KMS-11 (cell line): Measurements from ENCODE around the gene NOP56.
"Not testable (repeated sequence)": the region's sequence is repeated elsewhere in the genome, so short reads cannot be mapped to it uniquely, and the experiment has no call there.

Experiments
- H2AFZ ChIP-seq: fragments of 200-600 bp; sonication (generic); 2 replicates; pipeline ENCODE4 v1.6.1; 2016; ENCODE audit warnings: antibody characterized with exemption, mixed run types, low read depth
- H3K27ac ChIP-seq: fragments of 200-600 bp; sonication (generic); 2 replicates; pipeline ENCODE4 v1.6.1; 2016; ENCODE audit warnings: mild to moderate bottlenecking, mixed run types
- H3K27me3 ChIP-seq: fragments of 200-600 bp; sonication (generic); 2 replicates; pipeline ENCODE4 v1.6.1; 2017; ENCODE audit warnings: mild to moderate bottlenecking, low read depth, mixed run types, moderate library complexity; ENCODE audit not compliant: insufficient read depth
- H3K36me3 ChIP-seq: fragments of 200-600 bp; sonication (generic); 2 replicates; pipeline ENCODE4 v1.6.1; 2017; ENCODE audit warnings: mild to moderate bottlenecking, mixed run types; ENCODE audit not compliant: insufficient read depth
- H3K4me1 ChIP-seq: fragments of 200-600 bp; sonication (generic); 2 replicates; pipeline ENCODE4 v1.6.1; 2016; ENCODE audit warnings: mild to moderate bottlenecking, low read depth, mixed run types; ENCODE audit not compliant: poor library complexity, severe bottlenecking
- H3K4me2 ChIP-seq: fragments of 200-600 bp; sonication (generic); 2 replicates; pipeline ENCODE4 v1.7.0; 2016; ENCODE audit warnings: mild to moderate bottlenecking, mixed run types
- H3K4me3 ChIP-seq: fragments of 200-600 bp; sonication (generic); IDR thresholded peaks from 2 replicates; pipeline ENCODE4 v1.6.1; 2017; ENCODE audit warnings: low read depth, low read length, mixed read lengths; ENCODE audit not compliant: insufficient read depth
- H3K79me2 ChIP-seq: fragments of 200-600 bp; sonication (generic); 2 replicates; pipeline ENCODE4 v1.6.1; 2016; ENCODE audit warnings: low read depth, mixed run types; ENCODE audit not compliant: insufficient read depth
- H3K9ac ChIP-seq: fragments of 200-600 bp; sonication (generic); 2 replicates; pipeline ENCODE4 v1.6.1; 2016; ENCODE audit warnings: mild to moderate bottlenecking, mixed run types
- H4K20me1 ChIP-seq: fragments of 200-600 bp; sonication (generic); 2 replicates; pipeline ENCODE4 v1.6.1; 2016; ENCODE audit warnings: mild to moderate bottlenecking, mixed run types; ENCODE audit not compliant: insufficient read depth
- CTCF ChIP-seq: fragments of 200-600 bp; sonication (generic); conservative IDR thresholded peaks from 2 replicates; pipeline ENCODE4 v1.6.1; 2017; ENCODE audit warnings: low read depth, mild to moderate bottlenecking, antibody characterized with exemption, low read length, moderate library complexity, mixed read lengths

The NOP56 gene

GRCh38 chr20:2694008-2694471, 41.6 kb downstream of the NOP56 start:
- TF ChIP-seq CTCF, result no peak
- no peak overlapping the region for H3K4me2 ChIP-seq
- no peak overlapping the region for H3K4me3 ChIP-seq
- no peak overlapping the region for H2AFZ ChIP-seq
- H3K36me3 ChIP-seq, result no peaks in the 10 kb centered on the region
- H3K79me2 ChIP-seq, result no peaks in the 10 kb centered on the region
- H3K4me1 ChIP-seq, result no peaks in the 10 kb centered on the region
- no peak overlapping the region for H3K27ac ChIP-seq
- H3K9ac ChIP-seq, result no peak overlapping the region
- H3K27me3 ChIP-seq, result no peaks in the 10 kb centered on the region
- H4K20me1 ChIP-seq, result no peaks in the 10 kb centered on the region

GRCh38 chr20:2694519-2694918, 42.1 kb downstream of the NOP56 start:
- Histone ChIP-seq H3K36me3 (no peaks in the 10 kb centered on the region), H3K27ac (no peak overlapping the region), H3K4me2 (no peak overlapping the region), H3K27me3 (no peaks in the 10 kb centered on the region), H3K79me2 (no peaks in the 10 kb centered on the region), H4K20me1 (no peaks in the 10 kb centered on the region), H2AFZ (no peak overlapping the region), H3K4me1 (no peaks in the 10 kb centered on the region), H3K9ac (no peak overlapping the region), H3K4me3 (no peak overlapping the region)
- no peak for TF ChIP-seq CTCF

- H4K20me1 ChIP-seq, result no peaks in the 10 kb centered on the region
- no peak overlapping the region for H3K4me3 ChIP-seq
- no peak overlapping the region for H3K4me2 ChIP-seq
- no peaks in the 10 kb centered on the region for H3K4me1 ChIP-seq
- no peak for TF ChIP-seq CTCF
- no peak overlapping the region for H2AFZ ChIP-seq
- no peaks in the 10 kb centered on the region for H3K79me2 ChIP-seq
- no peak overlapping the region for H3K9ac ChIP-seq
- H3K36me3 ChIP-seq, result no peaks in the 10 kb centered on the region
- H3K27ac ChIP-seq, result no peak overlapping the region
- H3K27me3 ChIP-seq, result no peaks in the 10 kb centered on the region
Measured at GRCh38 chr20:2695206-2695983, 43.0 kb downstream of the NOP56 start.

GRCh38 chr20:2695984-2696525, 43.6 kb downstream of the NOP56 start:
- H3K36me3 ChIP-seq, H3K27me3 ChIP-seq, H3K4me1 ChIP-seq, H3K27ac ChIP-seq, H2AFZ ChIP-seq, H4K20me1 ChIP-seq, H3K4me3 ChIP-seq, H3K4me2 ChIP-seq, H3K9ac ChIP-seq, H3K79me2 ChIP-seq: not testable (repeated sequence)

GRCh38 chr20:2696646-2697045, 44.2 kb downstream of the NOP56 start:
- Histone ChIP-seq H3K9ac (no peak overlapping the region), H3K79me2 (no peaks in the 10 kb centered on the region), H4K20me1 (no peaks in the 10 kb centered on the region), H2AFZ (no peak overlapping the region), H3K27me3 (no peaks in the 10 kb centered on the region), H3K4me3 (no peak overlapping the region), H3K4me1 (no peaks in the 10 kb centered on the region), H3K36me3 (no peaks in the 10 kb centered on the region), H3K27ac (no peak overlapping the region), H3K4me2 (no peak overlapping the region)
- no peak for TF ChIP-seq CTCF
